ENCODE measurements around the gene SLC7A5.
A peak's percentile ranks its signal among the peaks of the same experiment; 100 is the strongest.
"Not testable (repeated sequence)": the region's sequence is repeated elsewhere in the genome, so short reads cannot be mapped to it uniquely, and the experiment has no call there.

Gene SLC7A5

GRCh38 chr16:87887931-87888330 is 18.6 kb upstream of the SLC7A5 start:
- not testable (repeated sequence) for DNase-seq (ENCODE audit: low read depth)

DNA sequence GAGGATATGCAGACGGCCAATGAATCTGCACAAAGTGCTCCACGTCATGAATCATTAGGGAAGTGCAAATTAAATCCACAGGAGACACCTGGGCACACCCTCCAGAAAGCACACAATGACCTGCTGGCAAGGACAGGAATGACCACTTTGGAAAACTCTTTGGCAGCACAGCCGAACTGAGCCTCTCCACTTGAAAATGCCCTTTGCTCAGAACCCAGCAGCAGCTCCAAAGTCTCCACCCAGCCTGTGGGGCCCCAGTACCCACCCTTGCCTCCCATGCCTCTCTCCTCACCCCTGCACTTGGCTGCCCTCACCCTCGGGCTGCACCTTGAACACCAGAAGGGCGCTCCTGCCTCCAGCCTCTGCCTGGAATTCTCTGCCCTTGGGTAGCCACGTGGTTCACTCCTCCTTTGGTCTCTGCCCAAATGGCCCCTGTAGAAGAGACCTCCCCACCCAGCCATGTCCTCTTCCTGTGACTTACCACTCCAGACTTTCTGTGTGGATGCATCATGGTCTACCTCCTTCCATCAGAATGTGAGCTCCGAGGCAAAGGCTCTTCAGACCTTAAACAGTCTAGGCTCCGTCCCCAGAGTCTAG is 16.2 kb upstream of the SLC7A5 start:
- DNase-seq (ENCODE audit: low read depth), result not testable (repeated sequence)

DNA sequence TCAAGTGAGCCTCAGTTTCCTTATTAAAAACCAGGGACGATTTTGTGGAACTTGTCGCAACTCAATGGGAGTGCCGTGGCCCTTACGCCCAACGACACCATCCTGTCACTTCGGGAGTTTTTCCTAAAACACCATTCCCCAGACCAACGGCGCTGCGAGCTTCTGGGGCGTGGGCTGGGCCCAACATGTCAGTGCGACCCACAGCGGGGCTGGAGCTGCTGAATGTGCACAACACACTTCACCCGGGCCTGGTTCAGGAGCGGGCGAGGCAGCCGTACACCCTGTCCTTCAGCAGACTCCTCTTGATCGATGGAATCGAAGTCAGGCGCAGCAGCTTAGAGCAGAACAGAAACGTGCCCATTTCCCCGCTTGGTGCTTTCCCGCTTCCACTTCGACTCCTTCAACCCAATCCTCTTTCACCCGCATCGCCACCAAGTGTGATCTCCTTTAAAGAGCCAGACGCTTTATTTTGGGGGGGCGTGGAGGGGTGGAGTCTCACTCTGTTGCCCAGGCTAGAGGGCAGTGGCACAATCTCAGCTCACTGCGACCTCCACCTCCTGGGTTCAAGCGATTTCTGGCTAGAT is 13.2 kb upstream of the SLC7A5 start:
- DNase-seq (ENCODE audit: low read depth), result no peak

DNA sequence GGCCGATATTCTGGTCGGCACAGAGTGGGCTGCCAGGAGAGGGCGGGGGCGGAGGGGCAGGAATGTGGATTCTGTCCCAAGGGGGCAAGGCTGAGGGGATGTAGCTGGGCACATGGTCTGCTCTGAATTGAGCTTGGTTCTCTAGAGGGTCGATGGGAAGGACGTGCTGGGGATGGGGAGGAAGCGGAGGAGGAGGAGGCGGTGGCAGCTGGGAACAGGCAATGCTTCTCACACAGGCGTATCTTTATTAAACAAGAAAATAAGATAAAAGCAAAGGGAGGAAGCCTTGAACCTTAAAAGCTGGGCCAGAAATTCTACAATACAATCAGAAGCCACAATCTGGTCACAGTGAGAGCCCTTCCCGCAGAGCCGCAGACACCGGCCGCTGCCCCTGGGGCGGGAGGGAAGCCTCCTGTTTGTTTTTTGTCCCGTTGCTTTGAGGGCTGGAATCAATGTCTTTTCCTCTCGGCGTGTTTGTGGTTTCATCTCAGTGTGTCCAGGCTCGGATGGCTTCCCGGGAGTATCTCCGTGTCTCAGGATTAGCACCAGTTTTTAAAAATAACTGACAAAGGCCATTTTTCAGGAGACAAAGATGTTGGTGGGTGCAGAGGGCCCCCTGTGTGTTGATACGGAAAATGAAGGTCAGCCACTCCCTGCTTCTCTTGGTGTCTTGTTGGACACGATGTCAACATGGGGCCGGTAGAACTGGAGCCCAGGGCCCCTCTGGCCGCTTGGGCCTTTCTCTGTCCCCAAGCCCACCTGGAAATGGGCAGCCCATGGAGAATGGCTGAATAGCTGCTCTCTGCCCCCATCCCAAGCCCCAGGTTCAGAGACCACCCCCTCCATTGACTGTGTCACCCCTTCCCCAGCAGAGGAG is 12.3 kb upstream of the SLC7A5 start:
- DNase-seq (ENCODE audit: low read depth), result no peak

DNA sequence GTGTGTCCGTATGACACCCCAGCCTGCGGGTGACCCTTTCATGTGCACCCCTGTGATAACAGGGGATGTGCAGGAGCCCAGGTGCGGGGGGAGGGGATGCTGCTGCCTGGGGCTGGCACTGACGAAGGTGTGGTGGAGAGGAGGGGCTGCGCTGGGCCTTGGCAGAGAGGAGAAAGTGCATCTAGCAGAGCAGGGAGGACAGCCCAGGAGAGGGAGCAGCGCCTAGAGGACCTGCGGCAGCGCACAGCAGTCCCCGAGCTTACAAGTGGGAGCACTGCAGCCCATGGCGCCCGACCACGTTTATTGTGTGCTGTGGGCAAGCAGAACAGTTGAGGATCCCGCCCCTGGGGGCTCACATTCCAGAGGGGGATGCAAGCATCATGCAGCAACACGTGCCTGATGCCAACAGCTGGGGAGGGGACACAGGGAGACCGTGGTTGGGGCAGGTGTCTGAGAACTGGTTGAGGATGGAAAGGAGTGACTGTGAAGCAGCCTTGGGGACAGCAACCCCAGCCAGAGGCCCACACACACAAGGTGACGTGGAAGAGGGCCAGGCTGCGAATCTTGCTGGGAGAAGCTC is 10.9 kb upstream of the SLC7A5 start:
- no peak for DNase-seq (ENCODE audit: low read depth)

DNA sequence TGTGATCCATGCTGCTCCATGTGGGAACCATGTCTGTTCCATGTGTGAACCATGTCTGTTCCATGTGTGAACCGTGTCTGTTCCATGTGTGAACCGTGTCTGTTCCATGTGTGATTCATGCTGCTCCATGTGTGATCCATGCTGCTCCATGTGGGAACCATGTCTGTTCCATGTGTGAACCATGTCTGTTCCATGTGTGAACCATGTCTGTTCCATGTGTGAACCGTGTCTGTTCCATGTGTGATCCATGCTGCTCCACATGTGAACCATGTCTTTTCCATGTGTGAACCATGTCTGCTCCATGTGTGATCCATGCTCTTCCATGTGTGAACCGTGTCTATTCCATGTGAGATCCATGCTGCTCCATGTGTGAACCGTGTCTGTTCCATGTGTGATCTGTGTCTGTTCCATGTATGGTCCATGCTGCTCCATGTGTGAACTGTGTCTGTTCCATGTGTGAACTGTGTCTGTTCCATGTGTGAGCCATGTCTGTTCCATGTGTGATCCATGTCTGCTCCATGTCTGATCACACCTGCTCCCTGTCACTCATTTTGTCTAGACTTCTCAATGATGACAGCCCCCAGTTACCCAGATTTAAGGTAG is 10.2 kb upstream of the SLC7A5 start:
- not testable (repeated sequence) for DNase-seq (ENCODE audit: low read depth)

GRCh38 chr16:87878704-87879103 is 9.4 kb upstream of the SLC7A5 start:
- no peak for DNase-seq (ENCODE audit: low read depth)

DNA sequence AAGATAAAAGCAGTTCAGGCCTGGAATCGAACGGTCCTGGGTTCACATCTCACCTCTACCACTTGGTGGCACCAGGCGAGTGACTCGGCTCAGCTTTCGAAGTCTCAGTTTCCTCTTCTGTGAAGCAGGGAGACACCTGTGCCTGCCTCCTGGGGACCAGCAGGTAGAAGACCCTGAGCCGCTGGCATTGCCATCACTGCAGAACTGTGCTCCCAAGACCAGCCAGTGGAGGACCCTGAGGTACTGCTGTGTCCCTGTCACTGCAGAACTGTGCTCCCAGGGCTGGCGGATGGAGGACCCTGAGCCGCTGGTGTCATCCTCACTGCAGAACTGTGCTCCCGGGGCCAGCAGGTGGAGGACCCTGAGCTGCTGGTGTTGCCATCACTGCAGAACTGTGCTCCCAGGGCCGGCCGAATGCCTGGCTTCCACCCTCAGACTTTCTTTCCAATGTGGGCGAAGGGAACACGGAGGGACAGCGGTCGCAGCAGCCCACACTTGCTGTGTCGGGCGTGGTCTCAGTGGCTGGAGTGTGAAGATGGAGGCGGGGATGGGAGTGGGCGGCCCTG is 8.7 kb upstream of the SLC7A5 start:
- DNase-seq (ENCODE audit: low read depth), result no peak

- DNase-seq (ENCODE audit: low read depth), result no peak
These were observed 5.5 kb upstream of the SLC7A5 start for GRCh38 chr16:87874639-87875427.

DNA sequence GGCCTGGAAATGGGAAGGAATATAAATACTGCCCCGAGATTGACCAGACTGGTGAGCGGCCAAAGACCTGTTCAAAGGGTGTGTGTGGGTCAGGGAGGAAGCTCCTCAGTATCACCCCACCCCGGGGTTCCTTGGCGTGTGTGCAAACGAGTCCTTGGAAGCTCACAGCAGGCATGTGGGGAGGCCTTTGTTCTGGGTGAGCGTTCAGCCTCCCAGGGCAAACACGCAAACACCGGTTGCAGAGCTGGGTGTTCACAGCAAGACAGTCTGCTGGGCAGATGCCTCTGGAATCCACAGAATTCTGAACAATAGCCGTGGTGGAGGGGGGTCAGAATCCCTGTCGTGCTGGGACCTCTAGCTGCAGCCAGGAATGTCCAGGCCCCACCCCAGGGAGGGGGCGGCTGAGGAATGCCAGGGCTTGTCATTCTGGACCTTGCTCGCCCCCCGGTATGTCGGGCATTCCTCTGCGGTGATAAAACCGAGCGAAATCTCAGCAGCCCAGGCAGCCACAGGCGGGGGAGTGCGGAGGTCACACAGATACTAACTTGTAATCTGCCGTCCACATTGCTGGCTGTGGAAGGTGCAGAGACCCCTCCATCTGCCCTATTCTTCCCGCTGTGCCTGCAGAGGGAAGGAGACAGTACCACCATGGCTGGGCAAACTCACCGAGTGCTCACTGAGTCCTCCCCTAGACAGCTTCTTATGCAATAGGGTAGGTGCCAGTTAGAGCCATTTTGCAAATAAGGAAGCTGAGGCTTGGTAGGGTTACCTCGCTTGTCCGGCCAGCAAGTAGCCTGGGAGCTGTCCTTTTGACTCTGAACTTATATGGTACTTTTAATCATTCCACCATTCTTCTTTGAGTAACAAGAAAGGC is 1.3 kb upstream of the SLC7A5 start:
- peak; percentile 88 for DNase-seq (ENCODE audit: low read depth)

DNA sequence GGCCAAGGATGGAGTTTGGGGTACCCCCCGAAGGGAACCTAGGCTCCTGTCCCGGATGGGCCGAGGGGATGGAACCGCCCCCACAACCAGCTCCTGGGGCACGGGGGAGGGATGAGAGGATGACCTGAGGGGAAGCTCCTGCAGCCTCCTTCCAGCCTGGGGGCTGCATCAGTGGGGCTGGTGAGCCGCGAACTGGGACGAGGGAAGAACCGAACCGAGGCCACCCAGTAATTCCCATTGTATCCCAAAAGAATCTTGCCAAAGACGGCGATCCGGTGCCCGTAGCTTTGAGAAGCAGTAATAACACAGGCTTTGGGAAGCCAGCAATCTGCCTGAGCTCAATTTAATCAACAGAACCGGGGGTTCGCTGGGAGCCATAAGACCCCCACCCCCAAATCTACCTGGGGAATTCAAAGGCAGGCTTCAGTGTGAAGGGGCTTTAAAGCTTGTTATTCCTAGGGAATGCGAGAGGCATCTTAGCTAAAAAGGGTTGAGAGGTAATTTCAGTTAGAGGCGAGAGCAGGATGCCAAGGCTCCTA is 641 bp upstream of the SLC7A5 start:
- not testable (repeated sequence) for DNase-seq (ENCODE audit: low read depth)

DNA sequence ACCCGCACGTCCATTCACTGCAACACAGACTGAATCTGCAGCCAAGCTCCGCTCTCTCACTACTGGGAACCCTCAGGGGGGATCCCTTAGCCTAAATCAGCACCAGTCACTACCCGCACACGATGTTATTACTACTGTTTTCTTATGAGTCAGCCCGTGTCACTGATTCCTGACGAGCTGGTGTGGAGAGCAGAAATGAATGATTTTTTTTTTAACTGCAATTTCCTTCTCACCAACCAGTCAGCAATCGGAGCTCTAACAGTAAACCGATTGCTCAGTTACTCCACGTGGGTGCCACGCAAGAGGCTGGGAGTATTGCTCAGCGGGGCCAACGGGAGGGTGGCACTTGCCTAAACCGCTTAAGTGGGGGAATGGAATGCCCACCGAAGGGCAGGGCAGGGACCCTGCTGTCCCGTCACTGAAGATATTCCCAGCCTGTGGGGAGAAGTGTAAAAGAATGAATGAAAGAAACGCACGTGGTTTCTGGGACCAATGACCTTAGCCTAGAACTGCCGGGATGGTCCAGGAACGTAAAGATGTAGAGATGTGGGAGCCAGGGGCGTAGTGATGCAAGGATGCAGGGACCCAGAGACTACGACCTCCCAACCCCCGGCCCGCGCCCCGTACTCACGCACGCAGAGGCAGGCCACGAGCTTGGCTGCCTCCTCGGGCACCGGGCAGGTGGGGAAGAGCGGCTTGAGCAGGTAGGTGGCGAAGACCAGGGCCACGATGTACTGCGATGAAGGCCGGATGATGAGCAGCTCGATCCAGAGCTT is 865 bp downstream of the SLC7A5 start:
- peak; percentile 93 for DNase-seq (ENCODE audit: low read depth)

DNA sequence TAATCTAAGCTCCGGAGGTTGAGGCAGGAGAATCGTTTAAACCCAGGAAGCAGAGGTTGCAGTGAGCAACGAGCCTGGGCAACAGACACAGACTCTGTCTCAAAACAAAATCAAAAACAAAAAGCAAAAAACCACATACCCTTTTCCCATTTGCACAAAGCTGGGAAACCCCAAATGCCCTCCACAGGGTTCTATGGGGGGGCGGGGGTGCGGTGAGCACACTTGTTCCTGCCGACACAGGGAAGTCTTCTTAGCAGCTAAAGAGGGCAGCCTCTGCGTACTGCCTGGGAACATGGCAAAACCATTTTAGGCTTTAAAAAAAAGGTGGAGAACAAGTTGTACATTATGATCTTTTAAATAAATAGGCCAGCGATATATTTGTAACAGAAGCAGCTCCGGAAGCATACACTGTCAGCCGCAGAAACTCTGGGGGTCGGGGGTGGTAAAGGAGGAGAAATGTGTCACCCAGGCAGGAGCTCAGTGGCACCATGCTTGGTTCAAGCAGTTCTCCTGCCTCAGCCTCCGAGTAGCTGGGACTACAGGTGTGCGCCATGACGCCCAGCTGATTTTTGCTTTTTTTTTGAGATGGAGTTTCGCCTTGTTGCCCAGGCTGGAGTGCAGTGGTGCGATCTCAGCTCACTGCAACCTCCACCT is 3.3 kb downstream of the SLC7A5 start:
- DNase-seq (ENCODE audit: low read depth), result not testable (repeated sequence)

DNA sequence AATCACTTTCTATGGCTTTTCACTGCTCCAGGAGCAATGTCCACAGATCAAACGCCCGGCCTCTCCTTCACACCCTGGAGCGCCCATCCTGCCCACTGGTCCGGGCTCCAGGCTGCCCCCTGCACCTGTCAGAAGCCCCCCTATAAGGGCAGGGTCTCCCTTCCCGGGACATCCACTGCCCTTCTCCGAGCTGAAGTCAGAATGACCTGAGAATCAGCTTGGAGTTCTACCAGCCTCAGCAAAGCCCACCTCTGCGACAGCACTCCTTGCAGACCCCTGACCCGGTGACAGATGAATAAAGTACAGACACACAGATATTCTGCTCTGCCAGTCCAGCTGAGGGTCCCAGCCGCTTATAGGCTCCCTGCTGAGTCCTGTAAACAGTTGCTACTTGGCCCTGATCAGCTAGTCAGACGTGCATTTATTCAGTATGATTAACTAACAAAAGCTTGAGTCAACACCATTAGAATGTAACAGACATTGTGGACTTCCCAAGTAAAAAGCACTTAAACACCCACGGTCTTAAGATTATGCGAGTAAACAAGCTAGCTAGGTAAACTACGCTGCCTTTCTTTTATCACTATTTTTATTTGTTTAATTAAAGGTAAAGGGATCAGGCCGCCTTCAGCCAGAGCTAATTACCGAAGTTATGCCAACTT is 4.8 kb downstream of the SLC7A5 start:
- peak; percentile 61 for DNase-seq (ENCODE audit: low read depth)

DNA sequence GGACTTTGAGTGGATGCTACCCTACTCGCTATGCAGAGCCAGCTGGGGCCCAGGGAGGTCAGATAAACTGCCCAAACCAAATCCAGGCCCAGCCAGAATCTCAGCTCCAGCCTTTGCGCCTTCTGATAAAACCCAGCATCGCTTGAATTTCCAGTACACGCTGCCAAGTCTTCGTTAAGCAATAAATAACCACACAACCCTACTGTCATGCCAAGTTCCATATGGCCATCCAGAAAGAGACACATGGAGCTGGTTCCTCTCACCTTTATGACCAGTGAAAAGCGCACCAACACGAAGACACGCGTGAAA is 6.0 kb downstream of the SLC7A5 start:
- not testable (repeated sequence) for DNase-seq (ENCODE audit: low read depth)

- DNase-seq (ENCODE audit: low read depth), result not testable (repeated sequence)
These were observed 6.5 kb downstream of the SLC7A5 start for GRCh38 chr16:87862597-87863326.

GRCh38 chr16:87861300-87862099 is 7.8 kb downstream of the SLC7A5 start:
- not testable (repeated sequence) for DNase-seq (ENCODE audit: low read depth)

All from iris pigment epithelial cell (primary cell).